Measurements from ENCODE around the gene ARSH. TPM values are rescaled to one million over a fixed set of nuclear protein-coding genes. Genes with fewer than 3 reads are reported as not detected.

The ARSH gene
- total and polyA plus RNA-seq, 12 donors: not detected

DNA sequence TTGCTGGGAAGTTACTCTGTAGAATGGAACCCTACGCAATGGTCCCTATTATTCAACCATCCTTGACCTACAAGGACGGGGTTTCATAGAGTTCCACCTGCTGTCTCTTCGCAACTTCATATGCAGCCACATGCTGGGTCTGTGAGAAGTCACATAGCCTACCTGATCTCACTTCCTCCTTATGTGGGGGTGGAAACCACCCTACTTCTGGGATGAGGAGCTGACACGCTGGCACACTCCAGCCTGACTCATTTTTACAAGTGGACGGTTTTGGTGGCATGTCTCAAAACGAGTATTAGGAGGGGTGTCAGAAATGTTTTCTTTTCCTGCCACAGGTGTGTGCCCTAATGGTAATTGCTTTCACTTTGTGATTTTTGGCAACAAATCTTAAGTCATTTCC is 40.4 kb upstream of the ARSH start:
- intact Hi-C loops (cut with DNase I): no loop called here
- no peaks in the 10 kb centered on the region for H3K36me3 ChIP-seq
- H3K27ac ChIP-seq: peak overlapping the region in 1 of 10 donors; percentile 74
- peaks cover 0 to 45% (median 0%) of the 10 kb centered on the region in 9 donors for H3K4me1 ChIP-seq
- no peaks in the 10 kb centered on the region for H3K27me3 ChIP-seq
- 83 to 89% methylated on average over 6 of the region's 6 CpGs for WGBS, 2 donors
- no peak for ATAC-seq
- TF ChIP-seq, protein P1, sequence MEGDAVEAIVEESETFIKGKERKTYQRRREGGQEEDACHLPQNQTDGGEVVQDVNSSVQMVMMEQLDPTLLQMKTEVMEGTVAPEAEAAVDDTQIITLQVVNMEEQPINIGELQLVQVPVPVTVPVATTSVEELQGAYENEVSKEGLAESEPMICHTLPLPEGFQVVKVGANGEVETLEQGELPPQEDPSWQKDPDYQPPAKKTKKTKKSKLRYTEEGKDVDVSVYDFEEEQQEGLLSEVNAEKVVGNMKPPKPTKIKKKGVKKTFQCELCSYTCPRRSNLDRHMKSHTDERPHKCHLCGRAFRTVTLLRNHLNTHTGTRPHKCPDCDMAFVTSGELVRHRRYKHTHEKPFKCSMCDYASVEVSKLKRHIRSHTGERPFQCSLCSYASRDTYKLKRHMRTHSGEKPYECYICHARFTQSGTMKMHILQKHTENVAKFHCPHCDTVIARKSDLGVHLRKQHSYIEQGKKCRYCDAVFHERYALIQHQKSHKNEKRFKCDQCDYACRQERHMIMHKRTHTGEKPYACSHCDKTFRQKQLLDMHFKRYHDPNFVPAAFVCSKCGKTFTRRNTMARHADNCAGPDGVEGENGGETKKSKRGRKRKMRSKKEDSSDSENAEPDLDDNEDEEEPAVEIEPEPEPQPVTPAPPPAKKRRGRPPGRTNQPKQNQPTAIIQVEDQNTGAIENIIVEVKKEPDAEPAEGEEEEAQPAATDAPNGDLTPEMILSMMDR (IDR thresholded peaks at IDR 0.05): no peak
- no peak overlapping the region for H3K4me3 ChIP-seq
- H3K9me3 ChIP-seq: no peaks in the 10 kb centered on the region
- no peak for DNase-seq

DNA sequence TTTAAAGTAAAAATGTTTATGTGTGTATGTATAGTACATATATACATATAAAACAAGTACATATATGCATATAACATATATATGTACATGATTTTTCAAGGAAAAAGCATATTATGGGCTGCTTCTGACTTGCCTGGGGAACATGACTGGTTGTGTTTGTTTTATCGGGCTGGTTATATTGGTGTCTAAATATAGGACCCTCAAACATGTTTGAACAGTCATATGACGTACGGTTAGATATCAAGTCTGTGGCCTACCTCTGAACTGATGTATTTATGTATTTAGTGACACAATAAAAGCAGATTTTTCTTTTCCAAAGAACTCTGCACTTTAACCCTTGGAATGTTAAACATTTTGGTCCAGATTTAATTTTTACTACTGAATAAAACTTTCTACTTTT is 39.3 kb upstream of the ARSH start:
- H3K36me3 ChIP-seq: no peaks in the 10 kb centered on the region
- WGBS, 2 donors: 45 to 62% methylated on average over 3 of the region's 3 CpGs
- intact Hi-C loops (cut with DNase I): no loop called here
- peak in 1 of 8 donors; percentile 58 for ATAC-seq
- H3K27me3 ChIP-seq: peaks cover 0 to under 1% (median 0%) of the 10 kb centered on the region in 7 donors
- H3K4me1 ChIP-seq: peaks cover 0 to 45% (median 0%) of the 10 kb centered on the region in 9 donors
- H3K27ac ChIP-seq: peak overlapping the region in 1 of 10 donors; percentile 20
- no peak overlapping the region for H3K4me3 ChIP-seq
- TF ChIP-seq, protein P1 (IDR thresholded peaks at IDR 0.05): no peak
- no peak for DNase-seq
- peaks cover 0 to 2% (median 0%) of the 10 kb centered on the region in 11 donors for H3K9me3 ChIP-seq

DNA sequence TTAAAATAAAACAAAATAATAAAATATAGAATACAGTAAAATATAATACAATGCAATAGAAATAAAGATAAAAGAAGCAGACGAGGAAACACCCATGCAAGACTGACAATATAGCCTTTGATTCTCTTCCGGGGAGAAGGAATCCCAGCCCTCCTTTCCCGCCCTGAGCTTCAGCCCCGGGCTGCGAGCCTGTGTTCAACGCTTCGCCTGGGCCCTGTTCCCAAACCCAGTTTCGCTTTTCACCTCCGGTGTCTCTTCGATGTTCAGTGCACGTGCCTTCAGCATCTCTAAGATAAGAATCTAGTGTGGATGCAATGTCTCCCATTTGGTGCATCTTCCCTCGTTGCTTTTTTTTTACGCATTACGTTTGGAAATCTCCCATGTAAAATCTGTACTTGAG is 38.8 kb upstream of the ARSH start:
- WGBS, 2 donors: 74 to 76% methylated on average over 14 of the region's 14 CpGs
- H3K27ac ChIP-seq: peak overlapping the region in 1 of 10 donors; percentile 20

DNA sequence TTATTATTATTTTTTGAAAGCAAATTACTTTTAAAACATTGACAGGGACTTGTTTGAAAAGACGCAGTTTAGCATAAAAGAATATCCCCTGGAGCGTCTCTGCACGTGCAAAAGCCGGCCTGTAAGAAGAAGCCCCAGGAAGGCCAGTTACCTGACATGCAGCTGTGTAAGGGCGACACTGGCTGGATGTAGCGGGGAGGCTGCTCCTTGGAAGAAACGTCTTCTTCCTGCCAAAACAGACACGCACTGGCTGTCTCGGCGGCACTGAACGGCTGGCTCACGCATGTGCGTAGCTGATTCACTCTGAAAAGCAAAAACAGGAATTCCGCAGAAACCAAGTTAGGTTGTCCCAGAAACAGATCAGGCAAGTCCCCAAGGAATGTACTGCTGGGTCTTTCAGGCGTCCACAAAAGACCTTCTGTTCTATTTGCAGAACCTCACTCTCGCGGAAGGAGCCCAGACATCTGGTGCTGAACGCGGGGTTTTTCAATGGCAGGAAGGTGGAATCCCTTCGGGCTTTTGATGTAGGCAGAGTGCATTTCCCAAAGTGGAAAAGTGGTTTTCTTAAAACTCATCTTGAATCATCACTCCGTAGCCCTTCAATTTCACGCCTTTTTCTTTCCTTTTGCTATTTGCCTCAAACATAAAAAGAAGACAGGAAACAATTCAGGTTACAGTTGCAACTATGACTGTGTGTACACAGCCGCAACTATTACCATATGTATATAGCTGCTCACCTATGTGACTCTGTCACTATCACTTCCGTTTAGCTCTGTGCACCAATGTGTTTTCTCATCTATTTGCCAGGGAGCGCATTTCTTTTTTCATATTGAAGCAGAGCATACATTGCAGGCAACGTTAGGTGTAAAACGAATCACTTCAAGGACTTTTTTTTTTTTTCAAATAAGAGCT is 38.1 kb upstream of the ARSH start:
- peak; percentile 9 to 12 for DNase-seq
- peaks cover 0 to 4% (median 0%) of the 10 kb centered on the region in 7 donors for H3K27me3 ChIP-seq
- TF ChIP-seq, protein P1 (IDR thresholded peaks at IDR 0.05): peak in 1 of 9 donors; percentile 22
- ATAC-seq: peak in 3 of 8 donors; percentile 14 to 52 (median 36)
- WGBS, 2 donors: 38 to 52% methylated on average over 27 of the region's 27 CpGs
- no peak overlapping the region for H3K27ac ChIP-seq
- H3K4me3 ChIP-seq: peak overlapping the region in 5 of 10 donors; percentile 18 to 35 (median 23)
- peaks cover 0 to 3% (median 0%) of the 10 kb centered on the region in 11 donors for H3K9me3 ChIP-seq
- H3K4me1 ChIP-seq: peaks cover 0 to 45% (median 0%) of the 10 kb centered on the region in 9 donors
- no peaks in the 10 kb centered on the region for H3K36me3 ChIP-seq
- intact Hi-C loops (cut with DNase I): no loop called here

More for the DNA sequence above, 38.8 kb upstream of the ARSH start:
- H3K36me3 ChIP-seq: no peaks in the 10 kb centered on the region
- H3K4me3 ChIP-seq: peak overlapping the region in 5 of 10 donors; percentile 18 to 35 (median 23)
- TF ChIP-seq, protein P1 (IDR thresholded peaks at IDR 0.05): no peak
- peaks cover 0 to 4% (median 0%) of the 10 kb centered on the region in 7 donors for H3K27me3 ChIP-seq
- no peak for ATAC-seq
- H3K4me1 ChIP-seq: peaks cover 0 to 45% (median 0%) of the 10 kb centered on the region in 9 donors
- intact Hi-C loops (cut with DNase I): no loop called here
- DNase-seq: no peak
- H3K9me3 ChIP-seq: peaks cover 0 to 3% (median 0%) of the 10 kb centered on the region in 11 donors

All from heart right ventricle (tissue), 16 donors.